ENCODE results near the gene NHSL1.

The NHSL1 gene, protein sequence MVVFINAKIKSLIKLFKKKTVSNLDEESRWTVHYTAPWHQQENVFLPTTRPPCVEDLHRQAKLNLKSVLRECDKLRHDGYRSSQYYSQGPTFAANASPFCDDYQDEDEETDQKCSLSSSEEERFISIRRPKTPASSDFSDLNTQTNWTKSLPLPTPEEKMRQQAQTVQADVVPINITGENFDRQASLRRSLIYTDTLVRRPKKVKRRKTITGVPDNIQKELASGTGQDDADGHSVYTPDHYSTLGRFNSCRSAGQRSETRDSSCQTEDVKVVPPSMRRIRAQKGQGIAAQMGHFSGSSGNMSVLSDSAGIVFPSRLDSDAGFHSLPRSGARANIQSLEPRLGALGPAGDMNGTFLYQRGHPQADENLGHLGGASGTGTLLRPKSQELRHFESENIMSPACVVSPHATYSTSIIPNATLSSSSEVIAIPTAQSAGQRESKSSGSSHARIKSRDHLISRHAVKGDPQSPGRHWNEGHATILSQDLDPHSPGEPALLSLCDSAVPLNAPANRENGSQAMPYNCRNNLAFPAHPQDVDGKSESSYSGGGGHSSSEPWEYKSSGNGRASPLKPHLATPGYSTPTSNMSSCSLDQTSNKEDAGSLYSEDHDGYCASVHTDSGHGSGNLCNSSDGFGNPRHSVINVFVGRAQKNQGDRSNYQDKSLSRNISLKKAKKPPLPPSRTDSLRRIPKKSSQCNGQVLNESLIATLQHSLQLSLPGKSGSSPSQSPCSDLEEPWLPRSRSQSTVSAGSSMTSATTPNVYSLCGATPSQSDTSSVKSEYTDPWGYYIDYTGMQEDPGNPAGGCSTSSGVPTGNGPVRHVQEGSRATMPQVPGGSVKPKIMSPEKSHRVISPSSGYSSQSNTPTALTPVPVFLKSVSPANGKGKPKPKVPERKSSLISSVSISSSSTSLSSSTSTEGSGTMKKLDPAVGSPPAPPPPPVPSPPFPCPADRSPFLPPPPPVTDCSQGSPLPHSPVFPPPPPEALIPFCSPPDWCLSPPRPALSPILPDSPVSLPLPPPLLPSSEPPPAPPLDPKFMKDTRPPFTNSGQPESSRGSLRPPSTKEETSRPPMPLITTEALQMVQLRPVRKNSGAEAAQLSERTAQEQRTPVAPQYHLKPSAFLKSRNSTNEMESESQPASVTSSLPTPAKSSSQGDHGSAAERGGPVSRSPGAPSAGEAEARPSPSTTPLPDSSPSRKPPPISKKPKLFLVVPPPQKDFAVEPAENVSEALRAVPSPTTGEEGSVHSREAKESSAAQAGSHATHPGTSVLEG (N-terminal part only)

GRCh38 chr6:138499303-138500018 is at the start of gene NHSL1:
TSS of gene NHSL1 (minus strand) at chr6:138499494. CDS start at chr6:138499290, 204 bp downstream.
- DNase-seq, result no peak

- no peak for DNase-seq
Observed at GRCh38 chr6:138546733-138547185, 47.5 kb upstream of the NHSL1 start.

DNA sequence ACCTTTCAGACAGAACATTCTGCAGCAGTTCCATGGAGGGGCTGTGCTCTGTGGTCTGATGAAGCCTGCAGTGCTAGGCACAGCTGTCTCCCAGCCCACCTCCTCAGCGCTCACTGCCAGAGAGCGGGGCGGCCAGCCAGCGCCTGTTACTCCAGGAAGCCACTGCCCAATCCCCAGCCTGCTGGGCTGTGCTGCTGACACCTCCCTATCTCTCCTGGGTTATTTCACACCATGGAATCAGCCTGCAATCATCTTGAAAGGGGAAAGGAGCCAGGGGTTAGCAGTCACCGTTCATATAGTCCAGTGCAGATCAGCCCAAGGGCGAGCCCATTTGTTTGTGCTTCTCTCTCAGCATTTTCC is 46.3 kb upstream of the NHSL1 start:
- no peak for DNase-seq

DNA sequence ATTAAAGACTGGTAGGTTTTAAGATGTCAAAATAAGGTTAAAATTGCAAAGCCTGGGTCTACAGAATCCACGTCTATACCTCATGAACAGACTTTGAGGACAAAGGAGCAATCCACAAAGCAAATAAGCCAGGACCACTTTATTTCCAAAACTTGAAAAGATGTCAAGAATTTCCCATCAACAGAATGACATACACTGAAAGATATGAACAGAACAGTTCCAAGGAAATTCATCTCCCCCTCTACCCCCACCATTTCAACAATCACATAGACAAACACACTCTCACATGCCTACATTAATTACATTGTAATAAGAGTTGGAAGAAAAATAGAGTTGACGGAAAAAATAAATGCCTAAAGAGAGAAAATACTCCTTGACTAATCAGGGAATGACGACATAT is 45.2 kb upstream of the NHSL1 start:
- DNase-seq, result no peak

DNA sequence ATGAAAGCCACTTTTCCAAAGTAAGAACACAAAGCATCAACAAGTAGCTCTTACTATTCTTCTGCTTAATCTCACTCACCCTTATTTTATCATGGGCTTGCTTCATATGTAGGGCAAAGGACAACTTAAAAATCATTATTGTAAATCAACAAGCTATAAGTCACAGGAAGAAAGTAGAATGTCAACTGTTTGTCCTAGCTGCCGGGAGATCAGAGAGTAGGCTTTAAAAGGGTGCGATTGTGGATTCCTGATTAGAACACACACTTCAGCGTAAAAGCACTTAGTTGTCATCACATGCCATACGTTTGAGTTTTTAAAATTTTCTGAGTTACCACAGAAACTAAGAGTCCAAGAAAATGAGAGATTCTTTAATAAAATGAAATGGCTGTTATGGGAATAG is 44.4 kb upstream of the NHSL1 start:
- DNase-seq, result no peak

DNA sequence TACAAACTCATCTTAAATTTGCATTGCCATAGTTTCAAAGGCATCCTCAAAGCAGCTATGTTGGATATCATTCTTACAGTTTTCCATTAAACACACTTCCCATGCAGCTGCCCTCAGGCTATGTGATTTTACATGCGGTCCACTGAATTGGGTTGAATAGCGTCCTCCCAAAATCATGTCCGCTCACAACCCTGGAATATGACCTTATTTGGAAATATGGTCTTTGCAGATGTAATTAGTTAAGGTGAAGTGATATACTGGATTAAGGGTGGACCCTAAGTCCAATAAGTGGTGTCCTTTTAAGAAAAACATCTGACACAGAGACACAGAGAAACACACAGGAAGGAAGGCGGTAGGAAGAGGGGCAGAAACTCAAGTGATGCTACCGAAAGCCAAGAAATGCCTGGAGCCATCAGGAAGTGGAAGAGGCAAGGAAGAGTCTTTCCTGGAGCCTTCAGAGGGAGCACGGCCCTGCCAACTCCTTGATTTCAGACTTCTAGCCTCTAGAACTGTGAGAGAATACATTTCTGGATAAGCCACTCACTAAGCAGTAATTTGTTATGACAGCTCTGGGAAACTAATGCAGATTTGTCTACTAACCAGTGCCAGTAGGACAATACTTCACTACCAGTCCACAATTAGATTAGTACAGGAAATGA is 42.7 kb upstream of the NHSL1 start:
- DNase-seq, result no peak

- DNase-seq, result no peak
Observed at GRCh38 chr6:138540468-138540867, 41.2 kb upstream of the NHSL1 start.

DNA sequence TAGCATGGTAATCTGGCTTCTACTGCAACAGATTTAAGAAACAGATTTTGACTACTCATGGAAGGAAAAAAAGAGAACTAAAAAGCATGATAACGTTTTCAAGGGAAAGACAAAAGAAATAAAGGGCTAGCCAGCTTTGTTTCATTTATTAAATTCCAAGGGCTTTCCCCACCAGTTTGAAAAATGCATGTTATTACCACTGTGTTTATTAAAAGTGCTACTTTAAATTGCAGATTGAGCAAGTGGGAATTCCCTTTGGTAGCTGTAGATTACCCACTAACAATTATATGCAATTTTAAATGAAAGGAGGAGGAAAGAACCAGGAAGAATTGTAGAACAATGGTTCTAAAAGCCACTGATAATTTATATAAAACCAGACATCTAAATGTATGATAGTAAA is 40.6 kb upstream of the NHSL1 start:
- DNase-seq, result no peak

DNA sequence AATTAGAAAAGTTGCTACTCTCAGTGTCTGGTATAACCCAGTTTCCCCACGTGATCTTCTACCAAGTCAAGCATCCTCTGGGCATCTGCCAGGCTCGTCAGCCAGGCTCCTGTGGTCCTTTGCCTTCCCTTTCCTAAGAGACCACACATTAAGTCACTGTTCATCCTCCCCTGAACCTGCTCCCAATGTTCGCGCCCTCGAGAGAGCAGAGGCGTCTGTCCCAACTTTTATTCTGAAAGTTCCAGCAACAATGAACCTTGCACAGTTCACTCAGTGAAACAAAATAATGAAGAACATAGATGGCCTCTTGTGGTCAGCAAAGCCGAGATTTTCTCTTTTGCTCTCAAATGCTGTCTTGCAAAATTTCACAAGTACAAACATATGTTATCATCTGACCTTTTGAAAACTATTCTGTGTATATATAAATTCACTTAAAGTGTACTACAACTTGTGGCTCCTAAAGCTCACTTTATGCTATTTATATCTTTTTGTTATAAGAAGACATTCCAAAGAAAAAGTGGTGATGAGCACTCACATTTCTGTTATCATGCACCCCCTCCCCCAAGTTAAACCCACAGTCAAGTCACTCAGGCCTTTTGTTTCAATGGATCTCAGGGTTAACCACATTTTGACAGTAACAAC is 39.2 kb upstream of the NHSL1 start:
- DNase-seq, result no peak

- DNase-seq, result no peak
Observed at GRCh38 chr6:138537106-138537505, 37.8 kb upstream of the NHSL1 start.

GRCh38 chr6:138535728-138536455 is 36.6 kb upstream of the NHSL1 start:
- no peak for DNase-seq

- no peak for DNase-seq
Observed at GRCh38 chr6:138533667-138534066, 34.4 kb upstream of the NHSL1 start.

GRCh38 chr6:138531387-138531786 is 32.1 kb upstream of the NHSL1 start:
- no peak for DNase-seq

- DNase-seq, result no peak
Observed at GRCh38 chr6:138529478-138529877, 30.2 kb upstream of the NHSL1 start.

DNA sequence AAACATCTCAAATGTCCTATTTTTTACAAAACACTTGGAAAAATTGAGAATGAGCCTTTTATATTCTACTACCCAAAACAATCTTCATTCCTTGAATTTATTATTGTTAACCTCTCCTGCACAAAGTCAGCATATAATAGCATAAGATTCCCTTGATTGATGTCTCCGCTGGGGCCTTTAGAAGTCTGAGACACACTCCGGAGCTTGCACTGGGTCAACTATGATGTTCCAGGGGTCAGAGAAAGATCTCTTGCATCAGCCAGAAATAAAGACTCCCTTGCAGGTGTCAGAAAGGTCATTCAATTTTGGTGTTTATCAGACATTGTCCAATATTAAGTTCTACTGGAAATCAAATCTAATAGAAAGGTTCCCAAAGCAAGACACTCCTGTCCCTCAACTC is 29.7 kb upstream of the NHSL1 start:
- DNase-seq, result no peak

DNA sequence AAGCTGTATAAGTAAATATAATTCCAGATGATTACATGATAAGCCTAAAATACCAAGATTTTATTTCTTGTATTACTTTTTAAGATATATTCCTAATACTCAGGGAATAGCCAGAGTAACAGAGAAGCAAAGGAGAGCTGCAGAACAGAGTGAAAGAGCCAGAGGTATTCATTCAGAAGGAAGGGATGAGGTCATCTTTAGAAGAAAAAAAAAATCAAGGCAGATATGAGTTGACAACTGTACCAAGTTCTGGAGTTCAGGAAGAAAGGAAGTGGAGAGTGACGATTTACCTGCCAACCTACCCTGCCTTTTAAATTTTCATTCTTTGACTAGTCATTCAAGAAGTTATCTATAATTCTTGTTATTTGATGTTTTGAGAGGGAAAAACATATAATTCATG is 28.8 kb upstream of the NHSL1 start:
- no peak for DNase-seq

- no peak for DNase-seq
Observed at GRCh38 chr6:138527411-138528088, 28.3 kb upstream of the NHSL1 start.

GRCh38 chr6:138526822-138527235 is 27.5 kb upstream of the NHSL1 start:
- DNase-seq, result no peak

DNA sequence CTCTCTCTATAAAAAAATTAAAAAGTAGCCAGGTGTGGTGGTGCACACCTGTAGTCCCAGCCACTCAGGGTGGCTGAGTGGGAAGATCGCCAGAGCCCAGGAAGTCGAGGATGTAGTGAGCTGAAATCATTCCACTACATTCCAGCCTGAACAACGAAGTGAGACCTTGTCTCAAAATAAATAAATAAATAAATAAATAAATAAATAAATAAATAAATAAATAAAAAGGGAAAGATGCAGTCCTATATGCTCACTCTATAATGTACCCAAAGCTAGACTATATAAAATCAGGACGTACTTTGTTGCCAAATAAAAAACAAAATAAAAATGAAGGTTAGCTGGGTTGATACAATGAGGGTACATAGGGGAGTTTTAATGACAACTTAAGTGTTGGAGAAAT is 26.1 kb upstream of the NHSL1 start:
- no peak for DNase-seq

- no peak for DNase-seq
Observed at GRCh38 chr6:138524526-138524925, 25.2 kb upstream of the NHSL1 start.
